ENCODE data around the gene FHIP1A. TPM values are rescaled to one million over a fixed set of nuclear protein-coding genes. Genes with fewer than 3 reads are reported as not detected.

Gene FHIP1A
- total RNA-seq, 1 donor from 2014 or later: 26.9 TPM

DNA sequence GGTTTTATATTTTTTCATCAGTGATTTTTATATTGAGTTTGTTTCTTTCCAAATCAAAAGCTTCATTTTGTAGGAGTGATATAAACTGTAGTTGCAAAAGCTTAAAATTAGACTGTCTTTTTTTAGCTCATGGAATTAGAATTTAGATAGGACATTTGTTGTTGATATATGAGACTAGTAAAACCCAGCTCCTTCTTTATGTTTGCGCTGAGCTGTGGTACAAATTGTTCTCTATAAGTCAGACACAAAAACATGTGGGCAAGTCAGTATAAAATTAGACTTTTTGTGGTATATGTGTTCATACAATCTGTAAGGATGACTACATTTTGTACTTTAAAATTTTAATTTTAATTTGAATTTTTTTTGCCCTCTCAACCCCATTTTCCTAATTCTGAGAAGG, 18.3 kb downstream of the FHIP1A start:
- H3K9me3 Mint-ChIP-seq (ENCODE audit: low read depth): no peaks in the 10 kb centered on the region
- H3K4me1 Mint-ChIP-seq (ENCODE audit: low read depth): peaks cover 30% of the 10 kb centered on the region
- H3K27me3 Mint-ChIP-seq: no peaks in the 10 kb centered on the region
- peaks cover 2% of the 10 kb centered on the region for H3K36me3 Mint-ChIP-seq (ENCODE audit: insufficient read depth)
- H3K4me3 Mint-ChIP-seq (ENCODE audit: low read depth): no peak overlapping the region
- TF ChIP-seq, protein P1, sequence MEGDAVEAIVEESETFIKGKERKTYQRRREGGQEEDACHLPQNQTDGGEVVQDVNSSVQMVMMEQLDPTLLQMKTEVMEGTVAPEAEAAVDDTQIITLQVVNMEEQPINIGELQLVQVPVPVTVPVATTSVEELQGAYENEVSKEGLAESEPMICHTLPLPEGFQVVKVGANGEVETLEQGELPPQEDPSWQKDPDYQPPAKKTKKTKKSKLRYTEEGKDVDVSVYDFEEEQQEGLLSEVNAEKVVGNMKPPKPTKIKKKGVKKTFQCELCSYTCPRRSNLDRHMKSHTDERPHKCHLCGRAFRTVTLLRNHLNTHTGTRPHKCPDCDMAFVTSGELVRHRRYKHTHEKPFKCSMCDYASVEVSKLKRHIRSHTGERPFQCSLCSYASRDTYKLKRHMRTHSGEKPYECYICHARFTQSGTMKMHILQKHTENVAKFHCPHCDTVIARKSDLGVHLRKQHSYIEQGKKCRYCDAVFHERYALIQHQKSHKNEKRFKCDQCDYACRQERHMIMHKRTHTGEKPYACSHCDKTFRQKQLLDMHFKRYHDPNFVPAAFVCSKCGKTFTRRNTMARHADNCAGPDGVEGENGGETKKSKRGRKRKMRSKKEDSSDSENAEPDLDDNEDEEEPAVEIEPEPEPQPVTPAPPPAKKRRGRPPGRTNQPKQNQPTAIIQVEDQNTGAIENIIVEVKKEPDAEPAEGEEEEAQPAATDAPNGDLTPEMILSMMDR (IDR thresholded peaks at IDR 0.05; ENCODE audit: unreplicated experiment): no peak
- DNase-seq (ENCODE audit: low spot score, unreplicated experiment): no peak
- H3K27ac Mint-ChIP-seq: no peak overlapping the region

GRCh38 chr4:151428346-151428745, 19.4 kb downstream of the FHIP1A start:
- no peak overlapping the region for H3K4me3 Mint-ChIP-seq (ENCODE audit: low read depth)
- peaks cover 2% of the 10 kb centered on the region for H3K36me3 Mint-ChIP-seq (ENCODE audit: insufficient read depth)
- H3K27me3 Mint-ChIP-seq: no peaks in the 10 kb centered on the region
- no peaks in the 10 kb centered on the region for H3K9me3 Mint-ChIP-seq (ENCODE audit: low read depth)
- H3K4me1 Mint-ChIP-seq (ENCODE audit: low read depth): peaks cover 34% of the 10 kb centered on the region
- TF ChIP-seq, protein P1 (IDR thresholded peaks at IDR 0.05; ENCODE audit: unreplicated experiment): no peak
- no peak for DNase-seq (ENCODE audit: low spot score, unreplicated experiment)
- no peak overlapping the region for H3K27ac Mint-ChIP-seq

DNA sequence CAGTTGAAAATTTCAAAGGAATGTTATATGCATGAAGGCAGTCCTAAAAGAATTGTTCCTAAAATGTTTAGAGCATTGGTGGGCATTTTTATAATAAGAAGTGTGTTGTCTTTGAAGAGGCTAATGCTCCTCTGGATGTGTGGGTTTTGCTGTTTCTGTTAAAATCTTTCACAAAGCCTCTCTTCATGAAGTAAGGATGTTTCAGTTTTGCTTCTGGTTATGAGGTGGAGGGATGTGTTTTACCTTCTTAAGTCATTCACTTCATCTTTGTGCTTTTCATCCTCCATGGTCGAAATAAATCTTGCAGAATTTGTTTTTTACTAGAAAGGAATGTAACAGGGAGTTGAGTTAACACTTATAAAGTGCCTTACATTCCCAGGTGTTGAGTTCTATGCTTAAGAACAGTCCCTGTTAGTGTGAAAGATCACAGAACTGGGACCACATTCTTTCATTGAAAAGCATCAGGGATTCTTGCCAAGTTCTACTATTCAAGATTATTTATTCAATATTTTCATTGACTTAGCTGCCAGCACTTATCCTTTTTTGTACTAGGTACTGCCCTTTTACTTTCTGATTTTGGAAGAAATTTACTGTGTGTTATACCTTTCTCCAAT, 21.1 kb downstream of the FHIP1A start:
- peaks cover 38% of the 10 kb centered on the region for H3K4me1 Mint-ChIP-seq (ENCODE audit: low read depth)
- H3K36me3 Mint-ChIP-seq (ENCODE audit: insufficient read depth): no peaks in the 10 kb centered on the region

GRCh38 chr4:151430740-151431457, 21.9 kb downstream of the FHIP1A start:
- no peak overlapping the region for H3K27ac Mint-ChIP-seq
- no peak for DNase-seq (ENCODE audit: low spot score, unreplicated experiment)
- no peaks in the 10 kb centered on the region for H3K36me3 Mint-ChIP-seq (ENCODE audit: insufficient read depth)
- H3K27me3 Mint-ChIP-seq: no peaks in the 10 kb centered on the region
- TF ChIP-seq, protein P1 (IDR thresholded peaks at IDR 0.05; ENCODE audit: unreplicated experiment): no peak
- H3K4me1 Mint-ChIP-seq (ENCODE audit: low read depth): peaks cover 38% of the 10 kb centered on the region
- no peak overlapping the region for H3K4me3 Mint-ChIP-seq (ENCODE audit: low read depth)
- no peaks in the 10 kb centered on the region for H3K9me3 Mint-ChIP-seq (ENCODE audit: low read depth)

More for the DNA sequence above, 21.1 kb downstream of the FHIP1A start:
- H3K27me3 Mint-ChIP-seq: no peaks in the 10 kb centered on the region
- no peaks in the 10 kb centered on the region for H3K9me3 Mint-ChIP-seq (ENCODE audit: low read depth)
- no peak for DNase-seq (ENCODE audit: low spot score, unreplicated experiment)
- no peak overlapping the region for H3K4me3 Mint-ChIP-seq (ENCODE audit: low read depth)
- TF ChIP-seq, protein P1 (IDR thresholded peaks at IDR 0.05; ENCODE audit: unreplicated experiment): no peak
- no peak overlapping the region for H3K27ac Mint-ChIP-seq

DNA sequence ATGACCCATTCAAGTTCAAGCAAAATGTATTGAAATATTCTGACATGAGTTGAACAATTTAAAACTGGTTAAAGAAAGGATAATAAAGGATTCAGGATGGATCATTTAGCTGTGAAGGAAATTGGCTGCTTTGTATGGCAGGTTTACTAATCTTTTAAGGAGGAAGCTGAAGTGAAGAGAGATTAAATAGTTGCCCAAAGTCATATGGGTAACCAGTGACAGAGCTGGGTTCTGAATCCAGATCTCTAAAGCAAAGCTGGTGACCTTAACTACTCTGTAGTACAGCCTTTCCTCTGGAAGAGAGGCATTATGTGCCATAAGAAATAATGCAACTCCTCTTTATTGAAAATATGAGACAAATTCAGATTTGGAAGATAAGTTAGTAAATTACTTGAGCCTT, 22.8 kb downstream of the FHIP1A start:
- no peaks in the 10 kb centered on the region for H3K27me3 Mint-ChIP-seq
- no peak for DNase-seq (ENCODE audit: low spot score, unreplicated experiment)
- H3K27ac Mint-ChIP-seq: no peak overlapping the region
- no peak overlapping the region for H3K4me3 Mint-ChIP-seq (ENCODE audit: low read depth)
- TF ChIP-seq, protein P1 (IDR thresholded peaks at IDR 0.05; ENCODE audit: unreplicated experiment): no peak
- peaks cover 38% of the 10 kb centered on the region for H3K4me1 Mint-ChIP-seq (ENCODE audit: low read depth)
- H3K36me3 Mint-ChIP-seq (ENCODE audit: insufficient read depth): no peaks in the 10 kb centered on the region
- H3K9me3 Mint-ChIP-seq (ENCODE audit: low read depth): no peaks in the 10 kb centered on the region
